HL-60/S4 treated with retinoic acid at 250 ng/mL for 4 days and 3 days (cell line): ENCODE results near the gene GLTP.

ENCODE experiments used
- in situ Hi-C: fragments of 300-500 bp; cut with MboI; formaldehyde crosslinking; loops from 2 replicates; pipeline ENCODE4 v1.7.0; 2022; ENCODE audit warnings: low sequenced_read_pairs

Gene GLTP

DNA sequence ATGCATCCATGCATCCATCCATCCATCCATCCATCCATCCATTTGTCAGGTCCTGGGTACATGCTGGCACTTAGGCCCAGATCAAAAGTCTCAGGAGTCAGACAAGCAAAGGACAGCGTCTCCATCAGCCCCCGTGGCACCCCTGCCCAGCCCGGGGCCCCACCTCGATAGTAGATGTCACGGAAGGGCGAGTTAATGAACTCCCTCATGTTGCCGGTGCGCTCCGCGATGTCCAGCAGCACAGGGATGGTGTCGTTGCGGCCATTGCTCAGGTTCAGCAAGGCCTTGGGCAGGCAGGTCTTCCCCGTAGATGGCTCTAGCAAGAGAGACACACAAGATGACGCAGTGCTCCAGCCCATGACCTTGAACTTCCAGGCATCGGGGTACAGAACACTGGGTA lies 77.5 kb downstream of the GLTP start:
- in situ Hi-C loops: no loop called here
